Fibroblast of lung (primary cell): Measurements from ENCODE around the gene DLX2. TPM values are rescaled to one million over a fixed set of nuclear protein-coding genes. Genes with fewer than 3 reads are reported as not detected.

Experiments
- DNase-seq, 2 donors: peaks; one replicate each; pipeline versions ENCODE4 v3.0.0 to v3.0.0-alpha.2; 2010; ENCODE audit warnings: low read depth in 2 of 2
- H2AFZ ChIP-seq: 2 replicates; pipeline ENCODE4 v1.5.1; 2012; ENCODE audit warnings: low read length, control low read depth, inconsistent platforms
- H3K27ac ChIP-seq: 2 replicates; pipeline ENCODE4 v1.5.1; 2011; ENCODE audit warnings: low read length, control low read depth; ENCODE audit not compliant: insufficient read depth
- H3K27me3 ChIP-seq: 2 replicates; pipeline ENCODE4 v1.5.1; 2011; ENCODE audit warnings: mild to moderate bottlenecking, low read length; ENCODE audit not compliant: control insufficient read depth, insufficient read depth
- H3K36me3 ChIP-seq: 2 replicates; pipeline ENCODE4 v1.5.1; 2011; ENCODE audit warnings: low read length; ENCODE audit not compliant: control insufficient read depth, insufficient read depth
- H3K4me1 ChIP-seq: 2 replicates; pipeline ENCODE4 v1.5.1; 2011; ENCODE audit warnings: low read length; ENCODE audit not compliant: control insufficient read depth, insufficient read depth; ENCODE audit errors: extremely low read depth
- H3K4me2 ChIP-seq: 2 replicates; pipeline ENCODE4 v1.5.1; 2011; ENCODE audit warnings: low read length, control low read depth; ENCODE audit not compliant: insufficient read depth; ENCODE audit errors: extremely low read depth
- H3K4me3 ChIP-seq, 4 experiments: fragments of 200-600 bp in 1 of 4; sonication (generic) in 1 of 4; replicated peaks in 1 of 4; 2 replicates each; pipeline ENCODE4 v1.5.1; 2011 to 2016; ENCODE audit warnings: low read length in 4 of 4, low read depth in 3 of 4, mild to moderate bottlenecking in 3 of 4, control low read depth in 2 of 4, inconsistent platforms in 1 of 4, mixed read lengths in 1 of 4; ENCODE audit not compliant: insufficient read depth in 1 of 4; ENCODE audit errors: control extremely low read depth in 1 of 4
- H3K79me2 ChIP-seq: 2 replicates; pipeline ENCODE4 v1.5.1; 2012; ENCODE audit warnings: mild to moderate bottlenecking, low read length, inconsistent platforms; ENCODE audit not compliant: control insufficient read depth, insufficient read depth
- H3K9ac ChIP-seq: 2 replicates; pipeline ENCODE4 v1.5.1; 2011; ENCODE audit warnings: mild to moderate bottlenecking, low read length, control low read depth; ENCODE audit not compliant: insufficient read depth
- H3K9me3 ChIP-seq: 2 replicates; pipeline ENCODE4 v1.5.1; 2012; ENCODE audit warnings: low read depth, low read length; ENCODE audit not compliant: control insufficient read depth, insufficient read depth
- H4K20me1 ChIP-seq: 2 replicates; pipeline ENCODE4 v1.5.1; 2011; ENCODE audit warnings: low read length; ENCODE audit not compliant: control insufficient read depth, insufficient read depth; ENCODE audit errors: extremely low read depth
- EZH2 ChIP-seq: IDR thresholded peaks from 2 replicates; pipeline ENCODE4 v1.5.1; 2012; ENCODE audit warnings: low read length, control low read depth, mild to moderate bottlenecking; ENCODE audit errors: missing control alignments
- polyA plus RNA-seq, 2 donors: library from polyadenylated mRNA; depleted of rRNA in 1 of 2; stranded (reverse) in 1 of 2; unstranded in 1 of 2; fragments of >200 nt; gene quantifications; 2 replicates each; pipeline ENCODE4 v1.2.1, GENCODE V29; 2011 to 2012; ENCODE audit warnings: missing spikeins in 1 of 2
- total RNA-seq: library from RNA; depleted of rRNA; stranded (reverse); fragments of >200 nt; gene quantifications from 2 replicates; pipeline ENCODE4 v1.2.1, GENCODE V29; 2014
- TF ChIP-seq, protein P1 (sequence below), 2 donors: IDR thresholded peaks in 1 of 2; conservative IDR thresholded peaks in 1 of 2; 1 replicate in 1 of 2; 2 replicates in 1 of 2; pipeline ENCODE4 v1.5.1; 2011 to 2012; ENCODE audit warnings: low read length in 2 of 2, control low read depth in 1 of 2, inconsistent platforms in 1 of 2, low read depth in 1 of 2, mild to moderate bottlenecking in 1 of 2

DLX2 gene
- total and polyA plus RNA-seq, 2 donors (not counting 1 experiment from before 2014, with no cell fraction given) = not detected

DNA sequence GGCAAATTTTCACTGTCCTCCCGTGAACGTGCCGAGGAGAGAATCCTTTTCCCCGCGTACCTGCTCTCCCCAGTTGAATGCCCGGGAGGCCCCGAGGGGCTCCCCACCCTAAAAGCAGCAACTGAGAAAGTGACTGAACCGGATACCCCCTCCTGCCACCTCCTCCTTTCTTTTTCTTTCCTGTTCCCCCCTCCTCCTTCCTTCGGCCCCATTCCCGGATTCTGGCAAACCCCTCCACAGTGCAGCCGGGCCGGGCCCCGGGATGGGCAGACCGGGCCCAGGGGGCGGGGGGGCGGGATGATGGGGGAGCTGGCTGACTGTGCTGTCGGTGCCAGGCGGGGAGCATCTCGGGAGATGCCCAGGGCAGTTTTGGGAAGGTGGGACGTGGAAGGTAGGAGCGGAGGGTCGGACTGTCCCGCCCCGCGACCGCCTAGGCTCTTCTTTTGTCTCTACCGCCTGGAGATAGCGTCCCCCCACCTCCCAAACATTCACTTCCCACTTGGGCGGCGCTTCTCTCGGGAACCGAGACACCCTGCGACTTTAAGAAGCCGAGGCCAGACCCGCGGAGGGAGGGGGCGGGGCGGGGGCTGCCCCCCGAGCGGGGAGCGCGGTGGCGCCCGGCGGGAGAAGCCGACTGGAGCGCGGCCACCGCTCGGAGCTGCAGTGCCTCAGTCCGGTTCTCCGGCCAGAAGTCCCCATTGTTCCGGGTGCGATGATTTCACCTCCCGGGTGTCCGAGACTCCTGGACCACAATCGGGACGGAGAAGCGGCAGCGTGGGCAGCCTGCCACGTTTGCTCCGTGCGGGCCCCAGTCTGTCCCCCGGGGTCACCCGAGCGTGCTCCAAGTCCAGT is 8.2 kb downstream of the DLX2 start:
- H3K4me2 ChIP-seq = peak overlapping the region; percentile 99
- TF ChIP-seq, protein P1, sequence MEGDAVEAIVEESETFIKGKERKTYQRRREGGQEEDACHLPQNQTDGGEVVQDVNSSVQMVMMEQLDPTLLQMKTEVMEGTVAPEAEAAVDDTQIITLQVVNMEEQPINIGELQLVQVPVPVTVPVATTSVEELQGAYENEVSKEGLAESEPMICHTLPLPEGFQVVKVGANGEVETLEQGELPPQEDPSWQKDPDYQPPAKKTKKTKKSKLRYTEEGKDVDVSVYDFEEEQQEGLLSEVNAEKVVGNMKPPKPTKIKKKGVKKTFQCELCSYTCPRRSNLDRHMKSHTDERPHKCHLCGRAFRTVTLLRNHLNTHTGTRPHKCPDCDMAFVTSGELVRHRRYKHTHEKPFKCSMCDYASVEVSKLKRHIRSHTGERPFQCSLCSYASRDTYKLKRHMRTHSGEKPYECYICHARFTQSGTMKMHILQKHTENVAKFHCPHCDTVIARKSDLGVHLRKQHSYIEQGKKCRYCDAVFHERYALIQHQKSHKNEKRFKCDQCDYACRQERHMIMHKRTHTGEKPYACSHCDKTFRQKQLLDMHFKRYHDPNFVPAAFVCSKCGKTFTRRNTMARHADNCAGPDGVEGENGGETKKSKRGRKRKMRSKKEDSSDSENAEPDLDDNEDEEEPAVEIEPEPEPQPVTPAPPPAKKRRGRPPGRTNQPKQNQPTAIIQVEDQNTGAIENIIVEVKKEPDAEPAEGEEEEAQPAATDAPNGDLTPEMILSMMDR (conservative IDR thresholded peaks at IDR 0.05 in 1 of 2, IDR thresholded peaks at IDR 0.05 in 1 of 2; ENCODE audit: low read depth in 1 of 2, low read length in 2 of 2) = no peak
- peak; percentile 80 for TF ChIP-seq EZH2
- no peak overlapping the region for H3K27ac ChIP-seq
- no peaks in the 10 kb centered on the region for H3K9me3 ChIP-seq
- H3K27me3 ChIP-seq = peaks cover 47% of the 10 kb centered on the region
- H3K4me3 ChIP-seq = peak overlapping the region; percentile 47 to 66 (median 55)
- no peaks in the 10 kb centered on the region for H3K36me3 ChIP-seq
- H3K79me2 ChIP-seq = no peaks in the 10 kb centered on the region
- H2AFZ ChIP-seq = peak overlapping the region; percentile 73
- H4K20me1 ChIP-seq = no peaks in the 10 kb centered on the region
- DNase-seq = no peak
- H3K9ac ChIP-seq = peak overlapping the region; percentile 40
- H3K4me1 ChIP-seq = peaks cover 16% of the 10 kb centered on the region

DNA sequence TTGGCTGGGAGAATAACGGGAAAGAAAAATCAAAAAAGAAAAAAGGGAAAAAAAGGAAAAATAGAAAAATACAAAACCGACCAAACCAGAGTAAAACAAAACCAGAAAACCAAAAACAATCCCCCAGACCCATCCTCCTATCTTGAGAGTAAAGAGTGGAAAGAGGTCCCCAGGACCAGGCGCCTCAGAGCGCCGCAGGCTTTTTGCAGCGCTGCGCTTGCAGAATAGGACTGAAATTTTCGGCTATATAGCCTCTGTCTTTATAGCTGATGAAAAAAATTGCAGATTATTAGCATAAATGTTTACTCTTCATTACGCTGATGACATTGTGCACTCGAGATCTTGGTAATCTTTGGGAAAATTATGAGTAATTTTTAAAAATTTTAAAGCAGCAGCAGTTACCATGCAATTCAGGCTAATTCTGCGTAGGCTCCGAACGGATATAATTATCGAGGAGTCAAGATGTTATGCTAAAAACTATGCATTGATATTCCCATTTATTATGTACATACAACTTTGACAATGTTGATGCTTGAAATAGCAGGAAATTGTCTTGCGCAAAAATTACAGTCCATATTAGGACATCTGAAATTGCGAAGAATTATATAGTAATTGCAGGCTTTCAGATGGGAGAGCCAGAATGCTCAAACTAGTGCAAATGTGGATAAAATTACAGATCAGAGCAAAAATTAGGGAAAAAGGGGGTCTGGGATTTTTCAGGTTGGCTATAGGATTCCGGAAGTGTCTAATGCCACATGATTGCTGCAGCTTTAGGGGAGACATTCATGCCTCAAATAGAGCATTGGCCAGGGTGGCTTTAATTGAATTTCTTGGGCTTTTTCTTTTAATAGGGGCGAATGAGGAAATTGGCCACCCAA is 9.0 kb downstream of the DLX2 start:
- Histone ChIP-seq H3K4me2 (no peak overlapping the region), H3K9me3 (no peaks in the 10 kb centered on the region), H4K20me1 (no peaks in the 10 kb centered on the region), H3K9ac (no peak overlapping the region), H3K79me2 (no peaks in the 10 kb centered on the region), H3K4me3 (no peak overlapping the region), H3K27me3 (peaks cover 56% of the 10 kb centered on the region), H2AFZ (no peak overlapping the region), H3K27ac (no peak overlapping the region), H3K36me3 (no peaks in the 10 kb centered on the region), H3K4me1 (peaks cover 13% of the 10 kb centered on the region)
- no peak for DNase-seq
- TF ChIP-seq EZH2 = peak; percentile 36
- TF ChIP-seq, protein P1 (conservative IDR thresholded peaks at IDR 0.05 in 1 of 2, IDR thresholded peaks at IDR 0.05 in 1 of 2; ENCODE audit: low read depth in 1 of 2, low read length in 2 of 2) = no peak

DNA sequence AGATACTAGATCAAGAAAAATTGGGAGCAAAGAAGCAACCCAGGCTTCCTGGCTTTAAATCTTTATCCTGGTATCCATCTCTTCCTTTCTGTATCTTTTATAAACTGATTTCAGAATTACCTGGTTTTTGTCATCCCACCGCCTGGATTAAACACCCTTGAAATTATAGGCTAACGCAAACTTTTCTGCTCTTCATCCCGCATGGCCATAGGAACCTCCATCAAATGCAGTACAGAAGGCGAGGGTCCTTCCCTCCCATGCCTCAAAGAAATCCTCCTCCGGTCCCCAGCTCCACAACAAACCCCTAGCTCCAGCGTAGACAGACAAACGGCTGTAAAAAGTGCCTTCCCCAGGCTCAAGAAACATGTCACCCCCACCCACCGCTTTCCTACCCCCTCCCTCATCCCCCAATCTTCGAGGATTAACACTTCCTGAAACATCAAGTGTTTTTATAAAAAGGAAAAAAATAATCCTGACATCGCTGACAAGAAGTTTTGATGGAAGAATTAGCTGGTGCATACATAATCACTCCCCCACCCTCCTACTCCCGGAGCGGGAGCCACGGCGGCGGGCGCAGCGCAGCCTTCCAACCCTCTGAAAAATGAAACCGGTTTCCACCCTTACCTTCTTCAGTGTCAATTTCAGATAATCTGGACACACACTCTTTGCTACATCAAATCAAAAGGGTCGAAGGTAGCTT is 9.8 kb downstream of the DLX2 start:
- peak; percentile 71 for TF ChIP-seq EZH2
- TF ChIP-seq, protein P1 (conservative IDR thresholded peaks at IDR 0.05 in 1 of 2, IDR thresholded peaks at IDR 0.05 in 1 of 2; ENCODE audit: low read depth in 1 of 2, low read length in 2 of 2) = no peak
- no peak overlapping the region for H3K9ac ChIP-seq
- no peak overlapping the region for H3K4me2 ChIP-seq
- peaks cover 64% of the 10 kb centered on the region for H3K27me3 ChIP-seq
- DNase-seq = no peak
- peaks cover 8% of the 10 kb centered on the region for H3K4me1 ChIP-seq
- no peak overlapping the region for H3K4me3 ChIP-seq
- no peaks in the 10 kb centered on the region for H3K79me2 ChIP-seq
- H3K9me3 ChIP-seq = no peaks in the 10 kb centered on the region
- no peaks in the 10 kb centered on the region for H3K36me3 ChIP-seq
- no peak overlapping the region for H2AFZ ChIP-seq
- H3K27ac ChIP-seq = no peak overlapping the region
- H4K20me1 ChIP-seq = no peaks in the 10 kb centered on the region
